Measurements from ENCODE around the gene TAS2R20. TPM values are rescaled to one million over a fixed set of nuclear protein-coding genes. Genes with fewer than 3 reads are reported as not detected.

Gene TAS2R20
- total RNA-seq, 2 experiments from 2014 or later = 0.75 to 1.0 TPM

DNA sequence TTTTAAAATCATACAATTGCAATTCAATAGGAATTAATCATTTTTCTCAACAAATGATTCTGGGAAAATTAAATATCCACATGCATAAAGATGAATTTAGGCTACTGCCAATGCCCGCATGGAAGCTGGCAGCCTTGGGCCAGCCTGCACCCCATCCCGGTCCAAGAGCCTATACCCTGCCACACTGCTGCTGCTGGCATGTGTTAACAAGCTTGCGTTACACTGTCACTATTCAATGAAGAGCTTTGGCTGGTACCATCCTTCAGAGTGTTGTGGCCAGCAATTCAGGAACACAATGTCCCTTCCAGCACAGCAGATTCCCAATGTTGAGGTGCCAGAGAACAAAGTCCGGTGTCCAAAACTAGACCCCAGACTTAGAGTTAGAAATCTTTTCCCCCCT, 45.5 kb downstream of the TAS2R20 start:
- Histone ChIP-seq H3K4me3 (ENCODE audit: low read length) (no peak overlapping the region), H3K4me1 (ENCODE audit: insufficient read depth, low read length) (no peaks in the 10 kb centered on the region), H3K27ac (ENCODE audit: low read depth in 1 of 2, low read length in 2 of 2) (no peak overlapping the region), H3K9me3 (ENCODE audit: control insufficient read depth in 1 of 2, insufficient read depth in 1 of 2, low read length in 2 of 2) (peaks cover 0 to 4% of the 10 kb centered on the region in 2 experiments), H3K27me3 (ENCODE audit: control insufficient read depth in 1 of 2, insufficient read depth in 2 of 2, low read length in 2 of 2) (no peaks in the 10 kb centered on the region), H3K36me3 (ENCODE audit: insufficient read depth, low read length) (no peaks in the 10 kb centered on the region)
- Mint-ChIP-seq H3K27me3 (no peaks in the 10 kb centered on the region), H3K27ac (no peak overlapping the region), H3K4me3 (no peak overlapping the region), H3K36me3 (ENCODE audit: low read depth) (peaks cover 68% of the 10 kb centered on the region), H3K9me3 (peaks cover 16% of the 10 kb centered on the region), H3K4me1 (ENCODE audit: low read depth) (peaks cover 18% of the 10 kb centered on the region)
- DNase-seq (no peak), ATAC-seq (ENCODE audit: poor library complexity) (no peak)
- TF ChIP-seq CTCF (IDR thresholded peaks at IDR 0.05) = no peak
- CTCF ChIA-PET = interaction anchor here (0.8 kb wide), 1 partner anchor 113 kb away, joined by 3 read pairs; no protein-coding TSS in a partner anchor
- POLR2A ChIA-PET = no interaction called here
- intact Hi-C loops (cut with DNase I, micrococcal nuclease) = no loop called here

Other genes starting within 250 kb of the TAS2R20 start
- gene TAS2R7, start 195.7 kb downstream of the TAS2R20 start, total RNA-seq = not detected
- gene TAS2R8, start 191.0 kb downstream of the TAS2R20 start, total RNA-seq = not detected
- gene TAS2R9, start 188.1 kb downstream of the TAS2R20 start, total RNA-seq = not detected
- gene TAS2R10, start 171.9 kb downstream of the TAS2R20 start, total RNA-seq = not detected
- gene PRR4, start 148.8 kb downstream of the TAS2R20 start, total RNA-seq = not detected
- gene PRH1, start 114.0 kb downstream of the TAS2R20 start, total RNA-seq = 10 to 100 TPM; 24.7 to 25.1 TPM
- gene TAS2R13, start 88.7 kb downstream of the TAS2R20 start, total RNA-seq = under 1 TPM; 0.41 to 0.59 TPM
- gene PRH2, start 69.1 kb downstream of the TAS2R20 start, total RNA-seq = not detected
- gene TAS2R14, start 59.0 kb downstream of the TAS2R20 start, total RNA-seq = 1 to 10 TPM in 1 of 2 experiments, under 1 TPM in 1; 0.91 to 1.1 TPM
- under 1 TPM; 0.36 to 0.67 TPM for gene TAS2R50, start 11.4 kb downstream of the TAS2R20 start, total RNA-seq
- 1 to 10 TPM in 1 of 2 experiments, under 1 TPM in 1; 0.71 to 1.2 TPM for gene TAS2R19, start 24.3 kb upstream of the TAS2R20 start, total RNA-seq
- gene TAS2R31, start 33.1 kb upstream of the TAS2R20 start, total RNA-seq = 1 to 10 TPM; 1.7 to 1.9 TPM
- gene TAS2R46, start 64.0 kb upstream of the TAS2R20 start, total RNA-seq = 1 to 10 TPM; 1.5 to 1.6 TPM
- gene TAS2R43, start 94.0 kb upstream of the TAS2R20 start, total RNA-seq = 1 to 10 TPM; 2.3 to 3.1 TPM
- 1 to 10 TPM; 4.9 to 5.6 TPM for gene TAS2R30, start 136.3 kb upstream of the TAS2R20 start, total RNA-seq
- 1 to 10 TPM; 9.0 to 9.6 TPM for gene SMIM10L1, start 172.9 kb upstream of the TAS2R20 start, total RNA-seq
- not detected for gene TAS2R42, start 188.6 kb upstream of the TAS2R20 start, total RNA-seq